GM12891 (cell line): ENCODE data around the gene TLCD2. TPM values are rescaled to one million over a fixed set of nuclear protein-coding genes. Genes with fewer than 3 reads are reported as not detected.

Source experiments
- DNase-seq: peaks from one replicate; pipeline ENCODE4 v3.0.0; 2011; ENCODE audit warnings: low spot score; ENCODE audit not compliant: insufficient read length
- FAIRE-seq: peaks from 2 replicates; lab custom pipeline; 2011; peaks lifted over from hg19 to GRCh38; lab: Jason Lieb, UNC
- PAX5 ChIP-seq: IDR thresholded peaks from 2 replicates; pipeline ENCODE4 v1.6.1; 2011; ENCODE audit warnings: low read length, moderate library complexity, mild to moderate bottlenecking; ENCODE audit not compliant: insufficient read depth, severe bottlenecking
- POLR2A ChIP-seq: IDR thresholded peaks from 2 replicates; pipeline ENCODE4 v1.6.1; 2011; ENCODE audit warnings: low read depth, low read length, control low read depth
- POLR2AphosphoS5 ChIP-seq: IDR thresholded peaks from 2 replicates; pipeline ENCODE4 v1.6.1; 2011; ENCODE audit warnings: low read depth, low read length, control low read depth
- POU2F2 ChIP-seq: IDR thresholded peaks from 2 replicates; pipeline ENCODE4 v1.6.1; 2011; ENCODE audit warnings: low read depth, mild to moderate bottlenecking, control low read depth, low read length, moderate library complexity
- SPI1 ChIP-seq: IDR thresholded peaks from 2 replicates; pipeline ENCODE4 v1.6.1; 2011; ENCODE audit warnings: low read depth, low read length, control low read depth
- TAF1 ChIP-seq: IDR thresholded peaks from 2 replicates; pipeline ENCODE4 v1.6.1; 2011; ENCODE audit warnings: low read depth, low read length, control low read depth
- polyA plus RNA-seq: library from polyadenylated mRNA; unstranded; fragments of >200 nt; gene quantifications from one replicate; pipeline ENCODE4 v1.2.1, GENCODE V29; 2012; ENCODE audit warnings: low read depth, missing spikeins, inconsistent platforms; ENCODE audit not compliant: missing spikeins

The TLCD2 gene
- 0.10 TPM for polyA plus RNA-seq

- no peak for FAIRE-seq
- TF ChIP-seq POU2F2 (no peak), POLR2AphosphoS5 (no peak), POLR2A (no peak; the same call in 1 of the 2 replicates), PAX5 (no peak), TAF1 (no peak), SPI1 (no peak)
- DNase-seq = no peak
Measured at GRCh38 chr17:1709971-1710806, at the start of gene TLCD2. TSS of gene TLCD2 (minus strand) at chr17:1710377. CDS start at chr17:1710242, 135 bp downstream.

- FAIRE-seq (no peak), DNase-seq (no peak)
- no peak for TF ChIP-seq POLR2A
- TF ChIP-seq TAF1 = no peak
- TF ChIP-seq PAX5 = no peak
- TF ChIP-seq POU2F2 = no peak
Measured at GRCh38 chr17:1759529-1759928, 49.4 kb upstream of the TLCD2 start.

- TF ChIP-seq POLR2AphosphoS5 (no peak), POU2F2 (no peak)
- FAIRE-seq = no peak
- no peak for DNase-seq
Measured at GRCh38 chr17:1758807-1759206, 48.6 kb upstream of the TLCD2 start.

- DNase-seq = no peak
- TF ChIP-seq TAF1 = no peak
- TF ChIP-seq PAX5 = no peak
- TF ChIP-seq SPI1 = no peak
- no peak for TF ChIP-seq POU2F2
- no peak for TF ChIP-seq POLR2AphosphoS5
- TF ChIP-seq POLR2A = no peak
- no peak for FAIRE-seq
Measured at GRCh38 chr17:1755827-1756262, 45.7 kb upstream of the TLCD2 start.

- TF ChIP-seq PAX5 = no peak
- no peak for TF ChIP-seq TAF1
- no peak for TF ChIP-seq SPI1
- no peak for TF ChIP-seq POLR2AphosphoS5
- no peak for TF ChIP-seq POLR2A
- no peak for TF ChIP-seq POU2F2
- no peak for FAIRE-seq
- no peak for DNase-seq
Measured at GRCh38 chr17:1755252-1755826, 45.2 kb upstream of the TLCD2 start.

- DNase-seq (no peak), FAIRE-seq (no peak)
- TF ChIP-seq SPI1 = no peak
- TF ChIP-seq POLR2A = no peak
- TF ChIP-seq POLR2AphosphoS5 = no peak
- TF ChIP-seq TAF1 = no peak
- TF ChIP-seq PAX5 = no peak
- no peak for TF ChIP-seq POU2F2
Measured at GRCh38 chr17:1754430-1755112, 44.4 kb upstream of the TLCD2 start.

- DNase-seq (no peak), FAIRE-seq (no peak)
- no peak for TF ChIP-seq TAF1
- no peak for TF ChIP-seq POLR2AphosphoS5
- TF ChIP-seq PAX5 = no peak
- no peak for TF ChIP-seq POU2F2
- no peak for TF ChIP-seq POLR2A
- TF ChIP-seq SPI1 = no peak
Measured at GRCh38 chr17:1753767-1754429, 43.7 kb upstream of the TLCD2 start.

GRCh38 chr17:1752425-1753262, 42.5 kb upstream of the TLCD2 start:
- FAIRE-seq (peak; percentile 72), DNase-seq (peak; percentile 63)
- TF ChIP-seq POLR2A = no peak
- no peak for TF ChIP-seq POLR2AphosphoS5
- TF ChIP-seq SPI1 = peak; percentile 63
- no peak for TF ChIP-seq POU2F2
- no peak for TF ChIP-seq PAX5
- TF ChIP-seq TAF1 = no peak

GRCh38 chr17:1750628-1751027, 40.5 kb upstream of the TLCD2 start:
- DNase-seq = no peak
- FAIRE-seq = no peak
- TF ChIP-seq TAF1 (no peak), POLR2AphosphoS5 (no peak), POLR2A (no peak), PAX5 (no peak), POU2F2 (no peak), SPI1 (no peak)
